Heart right ventricle (tissue), 16 donors: ENCODE measurements around the gene RAD51B. TPM values are rescaled to one million over a fixed set of nuclear protein-coding genes. Genes with fewer than 3 reads are reported as not detected.

Experiments used
- ATAC-seq, 8 donors: fragments of 200-7000 bp; cut with Tn5 transposase; one replicate each; pipeline ENCODE4 v1.9.1; 2020; ENCODE audit warnings: mild to moderate bottlenecking in 8 of 8, moderate library complexity in 8 of 8, moderate number of reproducible peaks in 1 of 8
- DNase-seq, 2 donors: peaks; one replicate each; pipeline ENCODE4 v3.0.0-alpha.2; 2020
- H3K27ac ChIP-seq, 10 donors: fragments of 200-600 bp; sonication (generic) in 2 of 10; one replicate each; pipeline versions ENCODE4 v1.5.0 to v1.8.0; 2020 to 2022; ENCODE audit warnings: mild to moderate bottlenecking in 3 of 10
- H3K27me3 ChIP-seq, 7 donors: fragments of 200-600 bp; one replicate each; pipeline ENCODE4 v1.8.0; 2021 to 2022; ENCODE audit warnings: mild to moderate bottlenecking in 2 of 7
- H3K36me3 ChIP-seq, 9 donors: fragments of 200-600 bp; sonication (generic) in 1 of 9; one replicate each; pipeline versions ENCODE4 v1.5.0 to v1.8.0; 2020 to 2022; ENCODE audit warnings: mild to moderate bottlenecking in 2 of 9
- H3K4me1 ChIP-seq, 9 donors: fragments of 200-600 bp; sonication (generic) in 1 of 9; one replicate each; pipeline versions ENCODE4 v1.5.0 to v1.8.0; 2020 to 2022; ENCODE audit warnings: mild to moderate bottlenecking in 4 of 9
- H3K4me3 ChIP-seq, 10 donors: fragments of 200-600 bp; sonication (generic) in 2 of 10; one replicate each; pipeline versions ENCODE4 v1.5.0 to v1.8.0; 2020 to 2022; ENCODE audit warnings: mild to moderate bottlenecking in 7 of 10, moderate library complexity in 2 of 10
- H3K9me3 ChIP-seq, 11 donors: fragments of 200-600 bp in 10 of 11; sonication (generic) in 2 of 11; one replicate each; pipeline versions ENCODE4 v1.5.0 to v1.8.0; 2013 to 2022; ENCODE audit warnings: mild to moderate bottlenecking in 2 of 11, control low read depth in 1 of 11, moderate library complexity in 1 of 11
- WGBS, 2 donors: extraction: QIAGEN DNeasy Blood & Tissue Kit; methylation state at CpG; one replicate each; pipeline ENCODE4 v1.1.7; 2013; ENCODE audit warnings: inconsistent platforms in 1 of 2; 5-methylcytosine and 5-hydroxymethylcytosine counted together
- intact Hi-C, 10 donors: fragments of 100-400 bp; cut with DNase I; formaldehyde crosslinking; loops; one replicate each; pipeline versions ENCODE4 v1.11.1 to v1.14.2; 2022
- polyA plus RNA-seq, 2 donors: library from polyadenylated mRNA; stranded (reverse); fragments of 200-250 nt; gene quantifications; one replicate each; pipeline ENCODE4 v1.2.3, GENCODE V29; 2013
- total RNA-seq, 10 donors: library from RNA; stranded (reverse); fragmentation: NEBNext Ultra II Directional in 3 of 10; extraction: Animal tissue kit (Norgen Biotek cat#: 25700) in 3 of 10; gene quantifications; one replicate each; pipeline versions ENCODE4 v1.2.1 to v1.2.4, GENCODE V29; 2021 to 2023
- TF ChIP-seq, protein P1 (sequence below), 9 donors: fragments of 200-600 bp; sonication (generic) in 2 of 9; IDR thresholded peaks; one replicate each; pipeline versions ENCODE4 v1.5.0 to v1.8.0; 2021 to 2022; ENCODE audit warnings: antibody characterized with exemption in 9 of 9, mild to moderate bottlenecking in 5 of 9, moderate library complexity in 1 of 9
- donor health status: Arrhythmogenic right ventricular cardiomyopathy.
- donor health status: ischemic (EF 13 %, LVEDD 7.1; RV severe dilation, severe dysfunction).
- donor health status: healthy with polysubstance abuse.
- donor health status: DM: no; HTN: yes; CAD: no.
- donor health status: DM: no; HTN: no; CAD: no.
- donor health status: ischemic (EF 25% LVEDD 6.9; RV normal size, moderate dysfunction).
- donor health status: ischemic (EF 25% LVEDD 5.7; RV mildly dilated, moderate dysfunction).
- donor health status: healthy.
- donor health status: DM: yes; HTN: yes; CAD: no.
- donor health status: Ischemic cardiomyopathy.
- donor health status: ischemic (EF 35%, LVEDD 5.7; RV mildly dilated, moderate dysfunction).
- donor health status: nonischemic (EF 11% LVEDD 7.7; RV severe dilation, severe dysfunction).
- donor health status: DM: yes; HTN: yes; CAD: no.
- donor health status: PGD.
- donor health status: ischemic (EF 29% LVEDD 5.4; RV normal size, mild dysfunction).
- donor health status: nonischemic (EF 23%, LVEDD 6.1; RV moderate dilation, normal function).

The RAD51B gene
- total and polyA plus RNA-seq, 12 donors: 0.88 to 8.6 (median 3.5) TPM

- TF ChIP-seq, protein P1, sequence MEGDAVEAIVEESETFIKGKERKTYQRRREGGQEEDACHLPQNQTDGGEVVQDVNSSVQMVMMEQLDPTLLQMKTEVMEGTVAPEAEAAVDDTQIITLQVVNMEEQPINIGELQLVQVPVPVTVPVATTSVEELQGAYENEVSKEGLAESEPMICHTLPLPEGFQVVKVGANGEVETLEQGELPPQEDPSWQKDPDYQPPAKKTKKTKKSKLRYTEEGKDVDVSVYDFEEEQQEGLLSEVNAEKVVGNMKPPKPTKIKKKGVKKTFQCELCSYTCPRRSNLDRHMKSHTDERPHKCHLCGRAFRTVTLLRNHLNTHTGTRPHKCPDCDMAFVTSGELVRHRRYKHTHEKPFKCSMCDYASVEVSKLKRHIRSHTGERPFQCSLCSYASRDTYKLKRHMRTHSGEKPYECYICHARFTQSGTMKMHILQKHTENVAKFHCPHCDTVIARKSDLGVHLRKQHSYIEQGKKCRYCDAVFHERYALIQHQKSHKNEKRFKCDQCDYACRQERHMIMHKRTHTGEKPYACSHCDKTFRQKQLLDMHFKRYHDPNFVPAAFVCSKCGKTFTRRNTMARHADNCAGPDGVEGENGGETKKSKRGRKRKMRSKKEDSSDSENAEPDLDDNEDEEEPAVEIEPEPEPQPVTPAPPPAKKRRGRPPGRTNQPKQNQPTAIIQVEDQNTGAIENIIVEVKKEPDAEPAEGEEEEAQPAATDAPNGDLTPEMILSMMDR (IDR thresholded peaks at IDR 0.05): no peak
- Histone ChIP-seq H3K4me1 (peaks cover 8 to 42% (median 27%) of the 10 kb centered on the region in 9 donors), H3K27me3 (no peaks in the 10 kb centered on the region), H3K9me3 (no peaks in the 10 kb centered on the region), H3K4me3 (no peak overlapping the region), H3K27ac (peak overlapping the region in 3 of 10 donors; percentile 29 to 65 (median 64)), H3K36me3 (no peaks in the 10 kb centered on the region)
- no peak for ATAC-seq
- WGBS, 2 donors: 83 to 96% methylated on average over 8 of the region's 8 CpGs
- DNase-seq: no peak
- intact Hi-C loops: no loop called here
These were observed 838.5 kb downstream of the RAD51B start for GRCh38 chr14:68658029-68658509.

DNA sequence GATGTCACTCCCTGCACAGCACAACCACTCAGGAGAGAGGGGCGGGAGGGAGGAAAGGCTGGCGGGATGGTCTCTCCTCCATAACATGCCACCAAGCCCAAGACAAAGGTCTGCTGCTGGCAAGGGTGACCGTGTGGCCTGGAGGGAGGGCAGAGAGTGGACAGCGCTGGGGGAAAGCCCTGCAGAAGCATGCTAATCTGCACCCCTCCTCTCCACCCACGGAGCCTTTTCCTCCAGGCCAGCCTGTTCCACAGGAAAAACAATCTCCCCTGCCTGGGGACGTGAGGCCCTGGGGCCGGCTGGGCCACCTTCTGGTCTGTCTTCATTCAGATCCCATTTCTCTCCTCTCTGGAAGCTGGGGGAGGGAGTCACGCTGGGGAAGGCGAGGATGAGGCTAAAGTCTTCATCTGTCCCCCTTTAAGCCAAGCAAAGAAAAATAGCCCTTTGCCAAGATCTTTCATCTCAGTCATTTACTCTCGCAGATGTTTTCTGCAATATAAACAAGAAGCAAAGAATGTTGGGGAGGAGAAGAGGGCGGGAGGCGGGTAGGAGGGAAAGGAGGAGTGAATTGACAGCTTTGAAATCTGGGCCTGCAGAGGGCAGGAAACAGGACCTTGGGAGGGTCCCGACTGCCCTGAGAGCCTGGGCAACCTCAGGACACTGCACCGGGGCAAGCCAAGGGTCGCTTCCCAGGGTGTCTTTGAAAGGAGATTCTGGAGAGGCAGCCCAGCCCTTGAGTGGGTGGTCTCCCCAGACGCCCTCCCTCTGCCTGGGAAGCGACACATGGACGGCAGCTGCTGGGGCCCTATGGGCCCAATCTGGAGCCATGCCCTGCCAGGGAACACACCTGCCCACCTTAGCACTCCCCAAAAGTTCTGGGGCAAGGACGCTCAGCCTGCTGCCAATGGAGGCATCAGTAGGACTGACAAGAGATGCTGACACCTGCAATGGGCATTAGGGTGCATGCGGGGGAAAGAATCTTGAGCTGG lies 839.7 kb downstream of the RAD51B start:
- Histone ChIP-seq H3K9me3 (no peaks in the 10 kb centered on the region), H3K4me1 (peaks cover 8 to 51% (median 36%) of the 10 kb centered on the region in 9 donors)
- peak; percentile 12 to 67 (median 46) for ATAC-seq

DNA sequence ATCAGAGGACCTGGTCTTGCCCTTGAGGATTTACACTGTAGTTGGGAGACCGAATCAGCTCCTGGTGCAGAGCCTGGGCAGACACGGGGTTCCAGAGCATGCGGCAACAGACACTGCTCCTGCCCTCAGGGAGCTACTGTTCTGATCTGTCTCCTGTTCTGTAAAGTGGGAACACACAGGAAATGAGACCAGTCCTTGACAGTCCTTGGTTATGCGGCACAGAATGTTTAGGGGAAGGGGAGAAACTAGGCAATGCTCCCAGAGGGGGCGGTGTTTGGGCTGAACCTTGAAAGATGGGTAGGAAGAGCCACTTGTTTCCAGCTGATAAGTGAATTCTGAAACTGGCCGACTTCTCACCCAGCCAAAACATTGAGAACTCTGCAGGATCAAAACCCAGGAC lies 840.9 kb downstream of the RAD51B start:
- TF ChIP-seq, protein P1 (IDR thresholded peaks at IDR 0.05): no peak
- no peaks in the 10 kb centered on the region for H3K9me3 ChIP-seq
- H3K27ac ChIP-seq: no peak overlapping the region
- peaks cover 11 to 51% (median 37%) of the 10 kb centered on the region in 9 donors for H3K4me1 ChIP-seq
- no peak for ATAC-seq
- H3K27me3 ChIP-seq: no peaks in the 10 kb centered on the region
- H3K36me3 ChIP-seq: no peaks in the 10 kb centered on the region
- 94 to 96% methylated on average over 6 of the region's 6 CpGs for WGBS, 2 donors
- H3K4me3 ChIP-seq: no peak overlapping the region
- DNase-seq: no peak
- intact Hi-C loops: loop anchor here in 1 of 10 donors (10.0 kb wide), 1 partner anchor 416 kb away; no protein-coding TSS in a partner anchor

More for the DNA sequence above, 839.7 kb downstream of the RAD51B start:
- Histone ChIP-seq H3K4me3 (peak overlapping the region in 1 of 10 donors; percentile 3), H3K27ac (peak overlapping the region in 9 of 10 donors; percentile 17 to 65 (median 62)), H3K27me3 (no peaks in the 10 kb centered on the region), H3K36me3 (no peaks in the 10 kb centered on the region)
- 59 to 68% methylated on average over 20 of the region's 20 CpGs for WGBS, 2 donors
- TF ChIP-seq, protein P1 (IDR thresholded peaks at IDR 0.05): peak in 1 of 9 donors; percentile 24
- DNase-seq: no peak
- intact Hi-C loops: no loop called here
